22Rv1 (cell line): ENCODE measurements around the gene PPP3CA.

Source experiments
- ZFX ChIP-seq: fragments of 450-650 bp; IDR thresholded peaks from 2 replicates; pipeline ENCODE4 v1.6.1; 2017; ENCODE audit warnings: antibody characterized with exemption, borderline replicate concordance
- TF ChIP-seq, protein P1 (sequence below): fragments of 450-650 bp; IDR thresholded peaks from 2 replicates; pipeline ENCODE4 v1.5.1; 2017; ENCODE audit warnings: mild to moderate bottlenecking

DNA sequence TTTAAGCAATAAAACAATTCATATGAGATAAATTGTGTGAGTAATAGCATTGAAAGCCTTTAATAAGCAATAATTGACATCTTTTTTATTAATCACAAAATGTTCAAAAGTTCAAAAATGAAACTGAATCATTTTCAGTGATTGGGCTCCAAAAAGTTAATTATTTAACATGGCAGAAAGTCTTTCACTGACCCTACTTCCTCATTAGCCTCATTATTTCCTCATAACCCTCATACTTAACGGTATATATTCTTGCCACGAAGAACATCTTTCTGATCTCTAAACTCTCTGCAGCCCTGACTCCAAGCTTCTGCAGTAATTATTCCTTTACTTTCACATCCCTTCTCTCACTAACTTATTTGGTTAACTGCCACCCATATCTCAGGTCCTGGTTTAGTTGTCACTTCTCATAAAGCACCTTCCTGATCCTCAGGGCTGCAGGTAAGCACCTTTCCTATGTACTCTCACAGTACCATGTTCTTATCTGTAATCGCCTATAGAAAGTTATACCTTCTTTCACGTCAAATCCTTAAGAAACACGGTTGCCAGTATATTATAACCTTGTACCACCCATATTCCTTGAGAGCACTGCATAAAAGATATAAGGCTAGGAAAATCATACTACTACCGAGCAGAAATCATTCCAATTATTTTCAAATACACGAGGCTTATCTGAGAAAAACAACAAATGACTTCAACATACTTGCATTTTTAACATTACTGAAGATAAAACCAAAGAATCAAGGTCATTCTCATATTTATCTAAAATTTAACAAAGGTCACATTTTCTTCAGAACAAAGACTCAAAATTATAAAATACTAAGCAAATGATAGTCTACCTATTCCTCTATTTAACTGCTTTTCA is 72.2 kb downstream of the PPP3CA start:
- TF ChIP-seq, protein P1, sequence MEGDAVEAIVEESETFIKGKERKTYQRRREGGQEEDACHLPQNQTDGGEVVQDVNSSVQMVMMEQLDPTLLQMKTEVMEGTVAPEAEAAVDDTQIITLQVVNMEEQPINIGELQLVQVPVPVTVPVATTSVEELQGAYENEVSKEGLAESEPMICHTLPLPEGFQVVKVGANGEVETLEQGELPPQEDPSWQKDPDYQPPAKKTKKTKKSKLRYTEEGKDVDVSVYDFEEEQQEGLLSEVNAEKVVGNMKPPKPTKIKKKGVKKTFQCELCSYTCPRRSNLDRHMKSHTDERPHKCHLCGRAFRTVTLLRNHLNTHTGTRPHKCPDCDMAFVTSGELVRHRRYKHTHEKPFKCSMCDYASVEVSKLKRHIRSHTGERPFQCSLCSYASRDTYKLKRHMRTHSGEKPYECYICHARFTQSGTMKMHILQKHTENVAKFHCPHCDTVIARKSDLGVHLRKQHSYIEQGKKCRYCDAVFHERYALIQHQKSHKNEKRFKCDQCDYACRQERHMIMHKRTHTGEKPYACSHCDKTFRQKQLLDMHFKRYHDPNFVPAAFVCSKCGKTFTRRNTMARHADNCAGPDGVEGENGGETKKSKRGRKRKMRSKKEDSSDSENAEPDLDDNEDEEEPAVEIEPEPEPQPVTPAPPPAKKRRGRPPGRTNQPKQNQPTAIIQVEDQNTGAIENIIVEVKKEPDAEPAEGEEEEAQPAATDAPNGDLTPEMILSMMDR, result no peak
- TF ChIP-seq ZFX, result no peak
